ENCODE data around the gene NACA2. TPM values are rescaled to one million over a fixed set of nuclear protein-coding genes. Genes with fewer than 3 reads are reported as not detected.
"Not testable (repeated sequence)": the region's sequence is repeated elsewhere in the genome, so short reads cannot be mapped to it uniquely, and the experiment has no call there.

The NACA2 gene
- total RNA-seq, 1 experiment from 2014 or later, result not detected

GRCh38 chr17:61575983-61576382, 15.0 kb downstream of the NACA2 start:
- DNase-seq, result no peak
- no peaks in the 10 kb centered on the region for H3K27me3 ChIP-seq
- no peaks in the 10 kb centered on the region; the same call in 1 of the 2 replicates for H3K4me1 ChIP-seq
- H3K36me3 ChIP-seq, result no peaks in the 10 kb centered on the region
- H3K27ac ChIP-seq, result no peak overlapping the region
- H3K4me3 ChIP-seq, result no peak overlapping the region
- no peaks in the 10 kb centered on the region; the same call in 1 of the 2 replicates for H3K9me3 ChIP-seq (replicated peaks)

GRCh38 chr17:61575352-61575975, 15.6 kb downstream of the NACA2 start:
- H3K4me1 ChIP-seq, result no peaks in the 10 kb centered on the region; the same call in 1 of the 2 replicates
- DNase-seq, result no peak
- no peak overlapping the region for H3K4me3 ChIP-seq
- no peak overlapping the region for H3K27ac ChIP-seq
- no peaks in the 10 kb centered on the region for H3K36me3 ChIP-seq
- H3K9me3 ChIP-seq (replicated peaks), result no peaks in the 10 kb centered on the region; the same call in 1 of the 2 replicates
- H3K27me3 ChIP-seq, result no peaks in the 10 kb centered on the region

- H3K36me3 ChIP-seq, result no peaks in the 10 kb centered on the region
- no peak overlapping the region for H3K27ac ChIP-seq
- H3K9me3 ChIP-seq (replicated peaks), result peaks cover 3% of the 10 kb centered on the region; the same call in 1 of the 2 replicates
- no peaks in the 10 kb centered on the region for H3K27me3 ChIP-seq
- peak; percentile 66 to 85 for DNase-seq
- H3K4me1 ChIP-seq, result no peaks in the 10 kb centered on the region
- H3K4me3 ChIP-seq, result no peak overlapping the region
These were observed 16.3 kb downstream of the NACA2 start for GRCh38 chr17:61574542-61575351.

- H3K27me3 ChIP-seq; H3K27ac ChIP-seq; H3K9me3 ChIP-seq (replicated peaks); H3K4me3 ChIP-seq; H3K4me1 ChIP-seq; DNase-seq; H3K36me3 ChIP-seq: not testable (repeated sequence)
These were observed 18.5 kb downstream of the NACA2 start for GRCh38 chr17:61572547-61572946.

- H3K4me1 ChIP-seq, result no peaks in the 10 kb centered on the region
- DNase-seq, result no peak
- no peaks in the 10 kb centered on the region for H3K27me3 ChIP-seq
- H3K4me3 ChIP-seq, result no peak overlapping the region
- no peak overlapping the region for H3K27ac ChIP-seq
- peaks cover 3% of the 10 kb centered on the region; the same call in 1 of the 2 replicates for H3K9me3 ChIP-seq (replicated peaks)
- H3K36me3 ChIP-seq, result no peaks in the 10 kb centered on the region
These were observed 19.4 kb downstream of the NACA2 start for GRCh38 chr17:61571624-61572023.

GRCh38 chr17:61570118-61570517, 20.9 kb downstream of the NACA2 start:
- peaks cover 3% of the 10 kb centered on the region; the same call in 1 of the 2 replicates for H3K9me3 ChIP-seq (replicated peaks)
- DNase-seq, result no peak

GRCh38 chr17:61569525-61569924, 21.5 kb downstream of the NACA2 start:
- H3K9me3 ChIP-seq (replicated peaks); H3K27me3 ChIP-seq; H3K27ac ChIP-seq; H3K4me1 ChIP-seq; H3K36me3 ChIP-seq; H3K4me3 ChIP-seq; DNase-seq: not testable (repeated sequence)

More at GRCh38 chr17:61570118-61570517, 20.9 kb downstream of the NACA2 start:
- Histone ChIP-seq H3K36me3 (no peaks in the 10 kb centered on the region), H3K4me1 (no peaks in the 10 kb centered on the region), H3K27ac (no peak overlapping the region), H3K27me3 (no peaks in the 10 kb centered on the region), H3K4me3 (no peak overlapping the region)

GRCh38 chr17:61568219-61569072, 22.6 kb downstream of the NACA2 start:
- no peak overlapping the region for H3K27ac ChIP-seq
- H3K27me3 ChIP-seq, result no peaks in the 10 kb centered on the region
- no peaks in the 10 kb centered on the region for H3K36me3 ChIP-seq
- H3K4me1 ChIP-seq, result no peaks in the 10 kb centered on the region
- peaks cover 3% of the 10 kb centered on the region; the same call in 1 of the 2 replicates for H3K9me3 ChIP-seq (replicated peaks)
- H3K4me3 ChIP-seq, result no peak overlapping the region
- DNase-seq, result no peak

GRCh38 chr17:61567045-61567802, 23.8 kb downstream of the NACA2 start:
- no peak for DNase-seq
- no peak overlapping the region for H3K27ac ChIP-seq
- H3K27me3 ChIP-seq, result no peaks in the 10 kb centered on the region
- H3K4me1 ChIP-seq, result no peaks in the 10 kb centered on the region
- H3K4me3 ChIP-seq, result no peak overlapping the region
- H3K36me3 ChIP-seq, result no peaks in the 10 kb centered on the region
- peaks cover 3% of the 10 kb centered on the region; the same call in 1 of the 2 replicates for H3K9me3 ChIP-seq (replicated peaks)

GRCh38 chr17:61566448-61566847, 24.6 kb downstream of the NACA2 start:
- not testable (repeated sequence) for H3K27ac ChIP-seq; DNase-seq; H3K9me3 ChIP-seq (replicated peaks); H3K36me3 ChIP-seq; H3K4me1 ChIP-seq; H3K4me3 ChIP-seq; H3K27me3 ChIP-seq

- not testable (repeated sequence) for H3K4me1 ChIP-seq; DNase-seq; H3K9me3 ChIP-seq (replicated peaks); H3K27me3 ChIP-seq; H3K36me3 ChIP-seq; H3K27ac ChIP-seq; H3K4me3 ChIP-seq
These were observed 25.2 kb downstream of the NACA2 start for GRCh38 chr17:61565850-61566249.

- no peak overlapping the region for H3K4me3 ChIP-seq
- no peaks in the 10 kb centered on the region for H3K27me3 ChIP-seq
- no peak for DNase-seq
- no peak overlapping the region for H3K27ac ChIP-seq
- H3K4me1 ChIP-seq, result peaks cover 4% of the 10 kb centered on the region; the same call in 1 of the 2 replicates
- no peaks in the 10 kb centered on the region for H3K36me3 ChIP-seq
- H3K9me3 ChIP-seq (replicated peaks), result peaks cover 3% of the 10 kb centered on the region; the same call in 1 of the 2 replicates
These were observed 25.8 kb downstream of the NACA2 start for GRCh38 chr17:61565213-61565612.

- no peaks in the 10 kb centered on the region for H3K27me3 ChIP-seq
- H3K4me1 ChIP-seq, result peaks cover 4% of the 10 kb centered on the region; the same call in 1 of the 2 replicates
- no peaks in the 10 kb centered on the region for H3K36me3 ChIP-seq
- no peak for DNase-seq
- H3K27ac ChIP-seq, result no peak overlapping the region
- H3K4me3 ChIP-seq, result no peak overlapping the region
- H3K9me3 ChIP-seq (replicated peaks), result no peaks in the 10 kb centered on the region; the same call in 1 of the 2 replicates
These were observed 28.7 kb downstream of the NACA2 start for GRCh38 chr17:61562287-61562686.

GRCh38 chr17:61561354-61561753, 29.7 kb downstream of the NACA2 start:
- Histone ChIP-seq H3K9me3 (replicated peaks) (no peaks in the 10 kb centered on the region; the same call in 1 of the 2 replicates), H3K27ac (no peak overlapping the region), H3K36me3 (no peaks in the 10 kb centered on the region), H3K27me3 (no peaks in the 10 kb centered on the region), H3K4me1 (peaks cover 8% of the 10 kb centered on the region; the same call in 1 of the 2 replicates), H3K4me3 (no peak overlapping the region)
- no peak for DNase-seq

Measured in SJCRH30 (cell line).